GM18508 (cell line): ENCODE data around the gene EPAS1.

Experiments
- ATAC-seq: cut with Tn5 transposase; IDR thresholded peaks from one replicate; pipeline ENCODE4 v1.9.1; 2021; ENCODE audit warnings: moderate number of reproducible peaks; ENCODE audit not compliant: insufficient read depth, unreplicated experiment

The EPAS1 gene

DNA sequence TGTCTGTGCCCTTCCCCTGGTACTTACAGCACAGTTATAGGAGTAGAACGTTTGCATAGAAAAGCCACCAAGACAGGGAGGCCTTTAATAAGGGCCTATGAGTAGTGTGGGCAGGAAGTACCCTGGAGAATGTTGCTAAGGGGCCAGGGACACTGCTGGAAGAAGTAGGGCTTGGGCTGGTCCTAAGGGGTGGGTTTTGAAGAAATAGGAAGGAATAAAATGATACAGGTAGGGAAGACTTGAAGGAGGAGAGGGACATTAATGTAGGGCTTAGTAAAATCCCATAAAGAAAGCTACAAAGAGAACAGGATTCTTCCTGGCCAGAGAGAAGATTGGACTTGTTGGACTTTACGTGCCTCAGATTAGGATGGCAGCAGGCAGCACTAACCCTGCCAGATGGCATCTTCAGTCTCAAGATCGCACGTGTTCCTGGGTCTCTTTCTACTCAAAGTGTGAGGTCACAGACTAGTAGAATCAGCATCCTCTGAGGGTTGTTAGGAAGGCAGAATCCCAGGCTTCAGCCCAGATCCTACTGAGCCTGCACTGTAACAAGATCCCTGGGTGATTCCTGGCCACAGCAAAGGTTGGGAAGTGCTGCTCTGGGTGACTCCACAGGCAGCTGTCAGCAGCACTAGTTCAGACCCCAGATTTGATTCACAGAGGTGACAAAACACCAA is 39.2 kb downstream of the EPAS1 start:
- no peak for ATAC-seq

DNA sequence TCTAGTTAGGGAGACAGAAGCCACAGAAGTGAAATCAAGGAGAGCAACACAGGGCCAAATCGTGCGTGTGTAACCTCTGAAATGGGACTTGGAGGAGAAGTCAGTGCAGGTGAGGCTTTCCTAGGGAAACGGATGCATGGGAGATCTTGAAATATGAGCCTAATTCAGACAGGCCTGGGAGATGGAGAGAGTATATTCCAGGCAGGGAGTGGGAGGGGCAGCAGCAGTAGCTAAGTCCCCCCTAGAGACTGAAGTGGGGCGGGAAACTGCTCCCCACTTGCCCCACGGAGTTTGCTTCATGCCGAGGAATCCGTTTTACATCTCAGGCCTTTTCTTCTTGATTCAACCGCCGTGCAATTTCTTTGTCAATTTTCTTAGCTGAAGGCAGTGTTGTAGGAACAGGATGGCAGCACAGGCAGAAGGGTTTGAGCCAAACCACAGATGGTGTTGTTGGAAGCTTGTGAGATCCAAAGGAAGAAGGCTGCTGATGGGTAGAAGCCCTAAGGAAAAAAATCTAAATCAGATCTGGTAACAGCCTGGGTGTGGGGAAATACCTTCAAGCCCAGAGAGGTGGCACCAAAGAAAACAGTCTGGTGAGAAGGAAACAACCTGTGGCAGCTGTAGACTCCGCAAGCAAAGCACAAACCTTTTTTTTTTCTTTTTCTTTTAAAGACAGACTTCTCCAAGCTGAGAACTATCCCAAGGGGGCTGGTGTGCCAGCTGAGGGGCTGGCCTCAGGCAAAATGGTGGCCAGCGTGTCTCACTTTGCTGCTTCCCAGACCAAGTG is 40.2 kb downstream of the EPAS1 start:
- no peak for ATAC-seq

DNA sequence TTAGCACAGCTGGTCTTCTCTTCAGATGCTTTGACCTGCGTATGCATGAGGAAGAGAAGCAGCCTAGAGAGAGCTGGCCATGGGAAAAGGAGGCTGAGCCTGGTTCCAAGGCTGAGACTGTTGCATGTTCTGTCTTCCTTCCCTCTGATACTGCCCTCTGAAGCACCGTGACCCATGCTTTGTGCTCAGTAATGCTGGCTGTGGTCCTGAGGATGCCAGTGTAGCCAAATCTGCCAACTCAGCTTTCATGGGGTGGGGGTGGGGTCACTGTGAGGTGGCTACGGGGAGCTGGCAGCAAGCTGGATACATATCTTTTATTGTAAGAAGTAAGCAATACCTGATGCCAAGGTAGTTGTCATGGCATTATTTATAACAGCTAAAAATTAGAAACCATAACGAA is 41.5 kb downstream of the EPAS1 start:
- no peak for ATAC-seq

DNA sequence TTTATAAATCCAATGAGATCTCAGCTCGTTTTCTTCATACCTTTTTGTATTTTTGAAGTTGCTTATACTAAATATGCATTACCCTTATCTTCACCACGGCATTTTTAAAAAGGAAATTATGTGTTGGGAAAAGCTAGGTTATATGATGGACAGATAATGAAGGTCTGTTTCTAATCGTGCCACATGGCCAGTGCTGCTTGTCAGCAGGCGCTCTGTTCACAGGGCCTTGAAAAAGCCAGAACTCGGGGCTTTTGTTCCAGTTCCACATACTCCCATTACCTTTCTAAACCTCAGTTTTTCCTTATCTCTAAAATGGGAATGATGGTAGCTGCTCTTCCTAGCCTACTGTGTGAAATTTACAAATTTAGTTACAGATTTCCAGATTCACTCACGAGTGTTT is 42.0 kb downstream of the EPAS1 start:
- no peak for ATAC-seq

DNA sequence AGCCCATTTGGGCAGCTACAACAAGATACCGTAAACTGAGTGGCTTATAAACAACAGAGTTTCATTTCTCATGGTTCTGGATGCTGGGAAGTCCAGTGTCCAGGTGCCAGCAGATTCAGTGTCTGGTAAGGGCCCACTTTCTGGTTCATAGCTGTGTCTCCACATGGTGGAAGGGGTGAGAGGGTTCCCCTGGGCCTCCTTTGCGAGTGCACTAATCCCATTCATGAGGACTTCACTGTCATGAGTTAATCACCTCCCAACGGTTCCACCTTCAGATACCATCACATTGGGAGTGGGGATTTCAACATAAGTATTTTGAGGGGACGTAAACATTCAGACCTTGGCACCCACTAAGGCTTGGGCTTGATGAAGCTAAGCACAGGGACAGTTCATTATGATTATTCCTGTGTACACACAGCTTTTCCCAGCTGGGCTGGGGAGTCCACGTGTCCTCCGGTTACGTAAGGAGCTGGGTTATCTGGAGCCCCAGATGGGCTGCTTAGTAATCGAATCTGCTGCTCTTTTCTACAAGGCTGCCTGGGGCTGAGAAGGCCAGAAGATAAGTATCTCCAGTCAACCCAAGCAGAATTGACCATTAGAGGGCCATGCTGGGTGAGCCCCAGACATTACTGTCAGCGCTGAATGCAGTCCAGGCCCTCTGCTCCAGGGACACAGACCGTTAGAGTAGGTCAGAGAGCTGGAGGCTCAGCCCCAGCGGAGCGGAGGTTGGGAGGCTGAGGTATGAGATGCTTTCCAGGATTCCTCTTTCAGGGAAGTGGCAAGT is 42.7 kb downstream of the EPAS1 start:
- no peak for ATAC-seq

DNA sequence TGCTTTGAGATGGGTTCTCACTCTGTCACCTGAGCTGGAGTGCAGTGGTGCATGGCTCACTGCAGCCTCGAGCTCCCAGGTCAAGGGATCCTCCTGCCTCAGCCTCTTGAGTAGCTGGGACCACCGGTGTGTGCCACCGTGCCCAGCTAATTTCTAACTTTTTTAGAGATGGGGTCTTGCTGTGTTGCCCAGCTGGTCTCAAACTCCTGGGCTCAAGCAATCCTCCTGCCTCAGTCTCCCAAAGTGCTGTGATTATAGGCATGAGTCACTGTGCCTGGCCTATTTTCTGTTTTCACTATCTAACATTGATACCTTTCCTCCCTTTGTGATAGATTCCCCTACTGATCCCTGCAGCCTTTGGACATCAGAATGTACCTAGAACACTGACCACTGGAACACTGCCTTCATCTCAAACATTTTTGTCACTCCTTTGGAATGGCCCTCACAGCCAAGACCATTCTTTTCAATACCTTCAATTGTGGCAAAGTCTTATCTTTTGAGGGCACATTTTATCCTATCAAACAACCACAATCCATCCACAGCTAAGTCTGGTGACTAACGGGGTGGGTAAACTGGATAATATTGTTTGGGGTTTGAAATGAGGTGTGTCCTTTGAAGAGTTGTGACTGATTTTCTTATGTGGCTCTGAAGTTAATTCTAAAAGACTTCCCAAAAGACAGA is 43.7 kb downstream of the EPAS1 start:
- no peak for ATAC-seq

DNA sequence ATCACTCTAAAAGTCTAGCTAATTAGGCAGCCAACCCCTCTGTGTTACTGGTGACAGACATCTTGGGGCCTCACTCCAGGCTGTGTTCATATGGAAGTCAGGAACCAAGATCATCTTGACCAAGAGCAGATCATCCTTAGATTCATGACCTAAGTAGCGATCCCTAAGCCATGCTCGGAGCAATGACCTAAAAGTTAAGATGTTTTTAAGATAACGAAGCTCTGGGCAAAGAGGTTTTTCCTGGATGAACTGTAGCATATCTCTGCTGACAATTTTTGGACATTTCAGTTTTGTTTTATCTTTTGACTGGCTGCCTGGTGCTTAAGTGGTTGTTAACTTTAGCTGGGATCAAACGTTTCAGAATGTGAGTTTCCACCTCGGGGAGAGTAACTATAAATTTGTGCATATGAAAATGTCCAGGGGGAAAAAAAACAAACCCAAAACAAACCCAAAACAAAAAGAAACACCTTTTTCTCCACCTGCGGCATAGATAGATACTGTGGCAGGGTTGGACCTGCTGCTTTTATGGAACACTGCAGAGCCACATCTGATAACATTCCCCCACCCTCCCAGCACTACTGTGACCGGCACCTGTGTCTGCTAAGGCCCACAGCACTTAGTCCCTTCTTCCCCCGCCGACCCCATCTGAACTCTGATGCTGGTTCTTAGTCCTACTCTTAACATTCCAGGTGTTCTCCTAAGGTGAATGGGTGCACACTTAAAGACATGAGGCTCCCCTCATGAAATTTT is 45.5 kb downstream of the EPAS1 start:
- no peak for ATAC-seq

DNA sequence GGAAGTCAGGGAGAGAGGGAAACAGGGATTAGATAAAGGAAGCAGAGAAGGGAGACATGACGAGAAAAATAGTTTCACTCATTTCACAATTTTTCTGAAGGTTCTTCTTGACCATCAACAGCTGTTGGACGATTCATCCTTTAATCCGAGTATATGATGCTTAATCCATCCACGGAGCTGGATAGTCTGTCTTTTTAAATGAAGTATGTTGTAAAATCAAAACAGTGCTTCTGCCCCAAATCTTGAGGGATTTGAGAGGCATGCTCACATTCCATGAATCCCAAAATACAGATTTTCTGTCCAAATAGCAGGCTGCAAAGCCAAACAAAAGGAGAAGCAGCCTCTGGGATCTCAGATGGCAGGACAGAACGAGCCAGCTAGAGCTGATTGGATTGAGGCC is 47.5 kb downstream of the EPAS1 start:
- no peak for ATAC-seq

DNA sequence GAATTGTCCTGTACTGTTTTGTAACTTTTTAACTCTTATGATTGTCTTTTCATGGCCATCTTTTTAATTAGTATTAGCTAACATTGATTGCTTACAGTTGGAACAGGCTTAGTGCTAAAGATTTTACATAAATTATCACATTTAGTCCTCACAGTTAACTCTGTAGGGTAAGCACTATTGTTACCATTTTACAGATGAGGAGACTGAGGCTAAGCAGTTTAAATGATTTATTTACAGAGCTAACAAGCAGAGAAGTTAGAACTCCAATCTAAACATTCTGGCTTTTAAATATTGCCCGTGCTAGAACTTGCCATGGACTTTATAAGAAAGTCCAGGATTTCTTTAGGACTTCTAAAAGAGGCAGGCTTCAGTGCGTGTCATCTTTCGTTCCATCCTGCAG is 48.6 kb downstream of the EPAS1 start:
- ATAC-seq, result no peak

DNA sequence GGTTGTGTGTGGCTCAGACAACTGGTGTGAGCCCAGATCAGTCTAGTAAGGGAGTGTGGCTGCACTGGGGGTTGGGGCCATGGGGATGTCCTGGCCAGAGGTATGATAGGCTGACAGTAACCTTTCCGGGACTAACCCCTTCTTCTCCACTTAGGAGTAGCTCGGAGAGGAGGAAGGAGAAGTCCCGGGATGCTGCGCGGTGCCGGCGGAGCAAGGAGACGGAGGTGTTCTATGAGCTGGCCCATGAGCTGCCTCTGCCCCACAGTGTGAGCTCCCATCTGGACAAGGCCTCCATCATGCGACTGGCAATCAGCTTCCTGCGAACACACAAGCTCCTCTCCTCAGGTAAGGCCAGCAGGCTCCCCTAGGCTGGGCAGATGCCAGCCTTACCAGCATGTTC is 49.5 kb downstream of the EPAS1 start:
- ATAC-seq, result no peak

DNA sequence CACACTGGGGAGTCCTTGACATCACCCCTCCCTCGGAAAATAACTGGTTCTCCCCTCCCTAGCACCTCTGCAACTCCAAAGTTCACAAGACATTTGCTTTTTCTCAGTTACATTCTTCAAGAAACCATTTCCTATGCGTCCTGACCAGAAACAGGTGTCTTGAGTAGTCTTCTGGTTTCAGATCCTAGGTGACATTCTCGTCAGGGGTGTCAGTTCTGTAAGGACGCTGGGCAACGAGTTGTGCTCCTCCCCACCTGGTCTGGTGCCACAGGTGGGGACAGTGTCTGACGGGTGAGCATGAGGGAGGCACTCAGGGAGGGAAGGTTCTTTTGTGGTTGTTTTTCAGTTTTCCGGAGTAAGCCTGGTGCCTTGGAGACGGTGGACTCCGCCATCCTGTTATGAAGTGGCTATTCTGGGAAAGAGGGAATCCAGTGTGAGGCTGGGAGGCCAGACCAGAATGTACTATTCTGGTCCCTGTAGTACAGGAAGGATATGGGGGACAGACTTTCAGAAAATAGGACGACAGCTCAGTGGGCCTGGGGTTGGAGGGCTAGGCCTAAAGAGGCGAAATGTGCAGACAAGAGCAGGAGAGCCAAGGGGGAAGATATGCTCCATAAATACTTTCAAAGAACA is 50.6 kb downstream of the EPAS1 start:
- no peak for ATAC-seq

DNA sequence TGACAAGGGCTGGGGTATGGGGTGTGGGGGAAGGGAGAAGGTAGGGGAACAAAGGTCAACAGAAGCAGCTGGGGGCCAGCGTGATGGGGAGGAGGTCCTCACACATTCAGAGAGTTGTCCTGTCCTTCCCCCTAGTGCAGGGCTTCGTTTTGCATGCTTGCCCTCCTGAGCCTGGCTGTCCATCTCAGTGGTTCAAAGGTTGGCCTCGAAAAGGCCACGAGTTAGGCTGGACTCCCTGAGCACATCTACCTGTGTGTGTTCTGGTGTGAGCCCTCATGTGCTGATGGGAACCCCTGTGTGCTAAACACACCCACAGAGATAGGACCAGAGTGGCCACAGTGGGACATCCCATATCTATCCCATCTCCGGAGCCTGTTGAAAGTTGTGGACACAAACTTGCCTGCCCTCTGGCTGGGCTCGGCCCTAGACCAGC is 51.9 kb downstream of the EPAS1 start:
- ATAC-seq, result no peak

DNA sequence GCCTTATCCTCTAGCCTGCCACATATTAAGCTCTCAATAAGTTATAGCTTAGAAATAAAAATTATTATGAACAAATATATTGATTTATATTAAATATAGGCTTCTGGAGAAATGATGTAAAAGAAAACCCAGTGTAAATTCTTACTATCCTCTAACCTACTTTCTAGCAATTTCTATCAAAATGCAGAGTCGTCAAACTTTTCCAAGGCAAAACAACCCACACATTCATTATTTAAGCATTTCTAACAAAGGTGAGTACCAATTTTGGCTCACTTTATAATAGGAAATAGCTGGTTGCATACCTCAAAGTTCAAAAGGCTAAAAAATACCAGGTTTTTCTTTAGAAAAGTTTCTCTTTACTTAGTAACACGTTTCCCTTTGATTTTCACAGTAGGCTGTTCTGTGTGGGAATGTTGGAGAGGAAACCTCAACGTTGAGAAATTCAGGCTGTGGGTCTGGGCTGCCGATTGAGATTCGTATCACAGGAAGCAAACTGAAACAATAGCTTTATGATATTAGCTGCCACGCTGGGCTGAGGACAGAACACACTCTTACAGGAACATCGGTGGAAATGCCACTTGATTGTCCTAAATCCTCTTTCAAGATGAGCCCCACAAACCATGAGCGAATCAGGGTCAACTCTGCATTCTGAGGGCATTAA is 53.0 kb downstream of the EPAS1 start:
- no peak for ATAC-seq

DNA sequence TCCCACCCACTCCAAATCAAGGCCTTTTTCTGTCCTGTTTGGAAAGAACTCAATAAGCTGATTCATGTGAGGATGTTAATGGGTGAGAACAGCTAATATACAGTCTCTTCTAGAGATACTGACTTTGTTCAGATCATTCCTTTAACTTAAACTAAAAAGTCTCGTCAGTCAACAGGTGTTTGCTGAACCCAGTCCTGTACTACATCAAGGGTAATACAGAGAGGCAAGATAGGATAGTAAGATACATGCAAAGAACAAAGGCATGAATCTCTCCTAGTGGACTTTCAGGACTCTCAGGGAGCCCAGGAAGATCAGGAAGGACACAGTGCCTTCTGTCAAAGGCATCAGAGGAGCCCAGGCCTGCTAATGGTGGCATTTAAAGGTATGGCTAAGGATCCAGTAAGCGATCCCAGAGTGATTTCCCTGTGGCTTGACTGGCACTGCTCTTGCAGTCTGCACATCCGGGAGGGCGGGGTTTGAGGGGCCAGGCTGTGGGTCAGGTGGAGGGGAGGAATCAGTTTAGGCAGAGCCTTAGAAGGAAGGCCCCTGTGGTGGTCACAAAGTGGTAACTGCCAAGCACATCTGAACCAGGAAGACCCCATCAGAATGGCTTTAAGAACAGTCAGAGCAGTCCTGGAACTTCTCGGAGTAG is 54.0 kb downstream of the EPAS1 start:
- ATAC-seq, result no peak

DNA sequence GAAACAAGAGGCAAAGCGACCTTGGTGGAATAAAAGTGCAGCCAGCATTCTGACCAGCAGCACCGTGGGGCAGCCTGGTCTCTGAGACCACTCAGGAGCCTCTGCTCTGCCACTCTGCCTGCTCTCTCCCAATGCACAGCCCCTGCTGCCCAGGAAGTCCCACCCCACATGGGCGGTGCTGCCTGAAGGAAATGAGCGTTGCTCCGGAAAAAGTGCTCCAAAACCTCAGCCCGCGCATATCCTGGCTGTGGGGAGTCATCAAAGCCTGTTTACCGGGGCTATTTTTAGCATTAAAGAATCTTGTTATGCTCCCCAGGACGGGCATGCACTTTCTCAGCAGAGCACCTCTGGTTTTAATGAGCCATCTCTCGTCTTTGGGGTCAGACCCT is 54.5 kb downstream of the EPAS1 start:
- ATAC-seq, result no peak

DNA sequence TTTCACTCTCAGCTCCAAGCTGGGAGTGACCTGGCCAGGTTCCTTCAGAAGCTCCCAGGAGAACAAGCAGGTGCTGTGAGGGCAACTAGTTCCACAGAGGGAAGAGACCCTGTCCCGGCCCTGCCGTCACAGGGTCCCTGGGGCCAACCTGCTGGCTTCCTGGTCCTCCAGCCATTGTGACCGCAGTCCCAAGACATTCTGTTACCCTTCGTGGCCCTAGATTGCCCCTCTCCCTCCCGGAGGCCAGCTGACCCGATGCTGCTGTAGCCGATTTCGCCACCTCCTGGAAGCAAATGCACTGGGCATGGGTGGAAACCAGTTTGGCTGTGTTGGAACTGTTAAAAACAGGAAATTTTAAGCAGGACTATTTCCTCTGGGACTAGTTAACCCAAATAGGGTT is 55.4 kb downstream of the EPAS1 start:
- no peak for ATAC-seq

DNA sequence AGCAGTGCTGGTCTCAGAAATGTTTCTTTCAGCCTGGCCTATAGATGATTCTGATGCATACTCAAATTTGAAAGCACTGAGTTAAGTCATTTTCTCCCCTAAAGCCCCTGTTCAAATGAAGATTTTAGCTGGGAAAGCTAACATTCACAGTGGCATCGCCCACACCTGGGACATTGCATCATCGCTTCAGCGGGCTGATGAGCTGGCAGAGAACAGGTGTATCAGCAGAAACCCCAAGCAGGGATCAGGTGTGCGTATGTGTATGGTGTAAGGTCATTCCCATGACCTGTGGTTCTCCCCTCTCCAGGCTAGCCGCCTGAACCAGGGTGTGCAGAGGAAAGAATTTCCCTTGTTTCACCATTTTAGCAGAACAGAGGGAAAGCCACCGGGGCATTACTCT is 56.3 kb downstream of the EPAS1 start:
- ATAC-seq, result no peak

DNA sequence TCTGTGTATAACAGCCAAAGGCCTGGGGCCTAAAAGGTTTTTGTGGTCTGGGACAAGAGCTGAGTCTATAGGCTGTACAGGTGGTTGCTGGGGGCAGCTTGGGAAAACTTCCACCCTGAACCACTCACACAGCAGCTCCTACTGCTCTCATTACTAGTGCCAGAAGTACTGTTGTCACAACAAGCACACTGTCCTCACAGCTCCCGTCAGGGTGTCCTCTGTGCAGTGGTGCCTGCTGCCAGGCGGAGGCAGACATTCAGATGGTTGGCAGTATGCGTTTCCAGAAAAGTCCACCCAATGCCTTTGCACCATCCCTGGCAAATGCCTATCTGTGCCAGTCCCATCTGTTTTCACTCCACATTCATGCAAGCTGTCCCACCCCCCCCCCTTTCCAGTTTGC is 58.5 kb downstream of the EPAS1 start:
- ATAC-seq, result no peak

DNA sequence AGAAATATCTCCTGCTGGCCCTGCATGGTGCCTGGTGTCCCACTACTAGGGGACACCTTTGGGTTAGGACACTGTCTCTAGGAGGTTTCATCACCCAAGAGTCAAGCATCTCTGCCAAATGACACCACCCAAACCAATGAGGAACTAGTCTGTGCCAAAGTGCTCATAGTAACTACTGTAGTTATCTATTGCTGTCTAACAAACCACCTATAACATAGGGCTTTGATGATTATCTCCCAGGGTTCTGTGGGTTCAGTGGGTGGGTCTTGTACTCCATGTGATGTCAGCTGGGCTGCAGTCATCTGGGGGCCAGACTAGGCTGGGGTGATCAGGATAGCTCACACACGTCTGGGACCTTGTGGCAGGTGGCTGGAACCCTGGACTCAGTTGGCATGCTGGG is 59.8 kb downstream of the EPAS1 start:
- no peak for ATAC-seq
